Gastroesophageal sphincter (tissue), 4 donors: ENCODE measurements around the gene MRPS10. TPM values are rescaled to one million over a fixed set of nuclear protein-coding genes. Genes with fewer than 3 reads are reported as not detected.
"Not testable (repeated sequence)": the region's sequence is repeated elsewhere in the genome, so short reads cannot be mapped to it uniquely, and the experiment has no call there.

Experiments
- ATAC-seq: fragments of 150-250 bp; one replicate; pipeline ENCODE4 v1.9.1; 2016; ENCODE audit warnings: mild to moderate bottlenecking, moderate library complexity
- H3K27ac ChIP-seq, 4 donors: fragments of 200-600 bp; sonication (generic) in 3 of 4; 1 replicate in 3 of 4; 2 replicates in 1 of 4; pipeline ENCODE4 v1.5.1; 2016 to 2019
- H3K27me3 ChIP-seq: fragments of 200-600 bp; sonication (generic); one replicate; pipeline ENCODE4 v1.5.1; 2019
- H3K36me3 ChIP-seq, 2 donors: fragments of 200-600 bp; sonication (generic); one replicate each; pipeline ENCODE4 v1.5.1; 2019; ENCODE audit warnings: control low read depth in 1 of 2
- H3K4me1 ChIP-seq, 3 donors: fragments of 200-600 bp; sonication (generic); 1 replicate in 2 of 3; 2 replicates in 1 of 3; pipeline ENCODE4 v1.5.1; 2016 to 2019; ENCODE audit warnings: control low read depth in 2 of 3
- H3K4me3 ChIP-seq, 2 donors: fragments of 200-600 bp; sonication (generic); one replicate each; pipeline ENCODE4 v1.5.1; 2019; ENCODE audit warnings: mild to moderate bottlenecking in 1 of 2, moderate library complexity in 1 of 2
- H3K9me3 ChIP-seq, 3 donors: fragments of 200-600 bp; sonication (generic); one replicate each; pipeline ENCODE4 v1.5.1; 2017 to 2019; ENCODE audit warnings: control low read depth in 2 of 3
- EP300 ChIP-seq: sonication (generic); formaldehyde crosslinking; IDR thresholded peaks from one replicate; pipeline ENCODE4 v1.6.1; 2017; ENCODE audit warnings: antibody characterized with exemption, mild to moderate bottlenecking
- POLR2A ChIP-seq, 2 donors: fragments of 450-650 bp; IDR thresholded peaks; one replicate each; pipeline ENCODE4 v1.6.1; 2017; ENCODE audit warnings: antibody characterized with exemption in 2 of 2, mild to moderate bottlenecking in 2 of 2, moderate library complexity in 1 of 2
- POLR2AphosphoS5 ChIP-seq: sonication (generic); formaldehyde crosslinking; IDR thresholded peaks from one replicate; pipeline ENCODE4 v1.6.1; 2017; ENCODE audit warnings: antibody characterized with exemption
- WGBS, 2 donors: methylation state at CpG; one replicate each; pipeline ENCODE4 v1.1.5; 2018; ENCODE audit warnings: low coverage in 1 of 2; 5-methylcytosine and 5-hydroxymethylcytosine counted together
- total RNA-seq, 4 donors: library from RNA; depleted of rRNA; stranded (reverse); fragments of >200 nt; gene quantifications; one replicate each; pipeline ENCODE4 v1.1.0, GENCODE V29; 2016
- TF ChIP-seq, protein P1 (sequence below), 4 experiments: fragments of 200-600 bp in 2 of 4; fragments of 450-650 bp in 2 of 4; sonication (generic) in 1 of 4; IDR thresholded peaks; one replicate each; pipeline ENCODE4 v1.5.1; 2017 to 2019; ENCODE audit warnings: antibody characterized with exemption in 4 of 4, mild to moderate bottlenecking in 2 of 4, moderate library complexity in 2 of 4

Gene MRPS10
- total RNA-seq, 4 donors from 2014 or later: 29.2 to 45.1 (median 34.8) TPM

DNA sequence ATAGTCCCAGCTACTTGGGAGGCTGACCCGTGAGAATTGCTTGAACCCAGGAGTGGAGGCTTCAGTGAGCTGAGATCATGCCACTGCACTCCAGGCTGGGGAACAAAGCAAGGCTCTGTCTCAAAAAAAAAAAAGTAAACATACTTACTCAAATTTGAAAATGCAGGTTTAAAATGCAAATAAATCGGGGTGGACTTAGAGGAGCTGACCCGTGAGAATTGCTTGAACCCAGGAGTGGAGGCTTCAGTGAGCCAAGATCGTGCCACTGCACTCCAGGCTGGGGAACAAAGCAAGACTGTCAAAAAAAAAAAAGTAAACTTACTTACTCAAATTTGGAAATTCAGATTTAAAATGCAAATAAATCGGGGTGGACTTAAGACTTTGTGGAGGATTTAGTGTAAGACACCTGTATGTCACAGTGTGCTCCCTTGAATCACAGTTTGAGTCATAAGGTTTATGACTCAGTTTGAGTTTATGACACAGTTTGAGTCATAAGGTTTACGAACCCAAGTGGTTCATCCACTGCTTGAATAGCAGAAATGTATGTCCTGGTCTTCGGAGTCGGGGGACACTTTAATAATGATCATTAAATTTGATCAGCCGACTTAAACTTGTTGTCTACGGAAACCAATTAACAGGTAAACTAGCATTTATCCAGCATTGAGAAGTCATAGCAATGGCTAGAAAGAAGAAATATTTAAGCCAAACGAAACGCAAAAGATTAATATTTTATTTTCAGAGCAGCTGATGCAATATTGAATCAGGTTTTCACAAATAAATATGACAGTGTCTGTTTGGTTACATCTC is 6.8 kb upstream of the MRPS10 start:
- Histone ChIP-seq H3K9me3 (no peaks in the 10 kb centered on the region), H3K4me3 (no peak overlapping the region), H3K4me1 (peaks cover 0 to 15% (median 0%) of the 10 kb centered on the region in 3 donors), H3K27ac (no peak overlapping the region), H3K36me3 (peaks cover 0 to 29% of the 10 kb centered on the region in 2 donors), H3K27me3 (no peaks in the 10 kb centered on the region)
- WGBS, 2 donors: 76% methylated on average over 5 to 12 of the region's 12 CpGs
- TF ChIP-seq EP300 (no peak), POLR2A (IDR thresholded peaks at IDR 0.05) (no peak), POLR2AphosphoS5 (no peak)
- TF ChIP-seq, protein P1, sequence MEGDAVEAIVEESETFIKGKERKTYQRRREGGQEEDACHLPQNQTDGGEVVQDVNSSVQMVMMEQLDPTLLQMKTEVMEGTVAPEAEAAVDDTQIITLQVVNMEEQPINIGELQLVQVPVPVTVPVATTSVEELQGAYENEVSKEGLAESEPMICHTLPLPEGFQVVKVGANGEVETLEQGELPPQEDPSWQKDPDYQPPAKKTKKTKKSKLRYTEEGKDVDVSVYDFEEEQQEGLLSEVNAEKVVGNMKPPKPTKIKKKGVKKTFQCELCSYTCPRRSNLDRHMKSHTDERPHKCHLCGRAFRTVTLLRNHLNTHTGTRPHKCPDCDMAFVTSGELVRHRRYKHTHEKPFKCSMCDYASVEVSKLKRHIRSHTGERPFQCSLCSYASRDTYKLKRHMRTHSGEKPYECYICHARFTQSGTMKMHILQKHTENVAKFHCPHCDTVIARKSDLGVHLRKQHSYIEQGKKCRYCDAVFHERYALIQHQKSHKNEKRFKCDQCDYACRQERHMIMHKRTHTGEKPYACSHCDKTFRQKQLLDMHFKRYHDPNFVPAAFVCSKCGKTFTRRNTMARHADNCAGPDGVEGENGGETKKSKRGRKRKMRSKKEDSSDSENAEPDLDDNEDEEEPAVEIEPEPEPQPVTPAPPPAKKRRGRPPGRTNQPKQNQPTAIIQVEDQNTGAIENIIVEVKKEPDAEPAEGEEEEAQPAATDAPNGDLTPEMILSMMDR (IDR thresholded peaks at IDR 0.05): no peak
- ATAC-seq: no peak

GRCh38 chr6:42222448-42222847 is 4.8 kb upstream of the MRPS10 start:
- no peak overlapping the region for H3K4me3 ChIP-seq
- no peaks in the 10 kb centered on the region for H3K9me3 ChIP-seq
- WGBS, 2 donors: 79 to 88% methylated on average over 5 to 6 of the region's 7 CpGs
- ATAC-seq: no peak
- peaks cover 0 to 19% (median 0%) of the 10 kb centered on the region in 3 donors for H3K4me1 ChIP-seq
- TF ChIP-seq POLR2AphosphoS5 (no peak), EP300 (no peak), POLR2A (IDR thresholded peaks at IDR 0.05) (no peak)
- TF ChIP-seq, protein P1 (IDR thresholded peaks at IDR 0.05): no peak
- no peak overlapping the region for H3K27ac ChIP-seq
- H3K27me3 ChIP-seq: no peaks in the 10 kb centered on the region
- peaks cover 0 to 9% of the 10 kb centered on the region in 2 donors for H3K36me3 ChIP-seq

DNA sequence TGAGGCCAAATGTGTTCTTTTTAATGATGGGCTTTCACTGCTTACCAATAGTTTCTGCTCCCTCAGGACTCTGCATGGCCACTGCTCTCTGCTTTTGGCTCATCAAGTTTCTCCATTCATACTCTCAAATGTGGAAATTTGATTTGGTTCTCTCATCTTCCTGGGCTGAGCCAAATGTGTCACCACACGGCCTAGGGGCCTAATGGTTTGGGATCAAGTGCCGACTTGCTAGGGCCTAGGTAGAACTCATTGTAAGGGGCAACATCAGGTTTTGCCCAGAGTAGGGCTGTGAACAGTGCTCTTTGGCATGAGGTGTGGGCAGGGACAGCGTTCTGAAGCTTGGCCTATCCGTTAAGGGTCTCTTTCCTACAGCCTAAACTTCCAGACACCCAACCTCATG is 3.9 kb upstream of the MRPS10 start:
- TF ChIP-seq, protein P1 (IDR thresholded peaks at IDR 0.05): no peak
- no peak for TF ChIP-seq EP300
- TF ChIP-seq POLR2A (IDR thresholded peaks at IDR 0.05): no peak
- TF ChIP-seq POLR2AphosphoS5: no peak
- 71% methylated on average over 3 of the region's 4 CpGs; no CpG with 5 or more reads in 1 of the 2 donors for WGBS, 2 donors
- peaks cover 0 to under 1% of the 10 kb centered on the region in 2 donors for H3K36me3 ChIP-seq
- ATAC-seq: no peak
- no peaks in the 10 kb centered on the region for H3K9me3 ChIP-seq
- H3K4me1 ChIP-seq: peaks cover 3 to 22% (median 3%) of the 10 kb centered on the region in 3 donors
- H3K27ac ChIP-seq: no peak overlapping the region
- no peaks in the 10 kb centered on the region for H3K27me3 ChIP-seq
- no peak overlapping the region for H3K4me3 ChIP-seq

- Histone ChIP-seq H3K27ac (no peak overlapping the region), H3K4me3 (no peak overlapping the region), H3K9me3 (no peaks in the 10 kb centered on the region), H3K4me1 (peaks cover 5 to 22% (median 6%) of the 10 kb centered on the region in 3 donors), H3K36me3 (no peaks in the 10 kb centered on the region), H3K27me3 (no peaks in the 10 kb centered on the region)
- TF ChIP-seq EP300 (no peak), POLR2A (IDR thresholded peaks at IDR 0.05) (no peak), POLR2AphosphoS5 (no peak)
- TF ChIP-seq, protein P1 (IDR thresholded peaks at IDR 0.05): no peak
- ATAC-seq: no peak
- WGBS, 2 donors: 49 to 58% methylated on average over 3 to 5 of the region's 6 CpGs
These were observed 3.1 kb upstream of the MRPS10 start for GRCh38 chr6:42220807-42221206.

GRCh38 chr6:42217157-42217518 is 523 bp downstream of the MRPS10 start:
- peaks cover 0 to 21% of the 10 kb centered on the region in 2 donors for H3K36me3 ChIP-seq
- peak overlapping the region; percentile 65 to 84 for H3K4me3 ChIP-seq
- H3K27me3 ChIP-seq: no peaks in the 10 kb centered on the region
- no peaks in the 10 kb centered on the region for H3K9me3 ChIP-seq
- peaks cover 5 to 37% (median 6%) of the 10 kb centered on the region in 3 donors for H3K4me1 ChIP-seq
- TF ChIP-seq, protein P1 (IDR thresholded peaks at IDR 0.05): no peak
- TF ChIP-seq POLR2AphosphoS5 (no peak), EP300 (no peak), POLR2A (IDR thresholded peaks at IDR 0.05) (no peak)
- 0 to 2% methylated on average over 5 of the region's 5 CpGs for WGBS, 2 donors
- peak overlapping the region; percentile 48 to 83 (median 75) for H3K27ac ChIP-seq
- ATAC-seq: no peak

DNA sequence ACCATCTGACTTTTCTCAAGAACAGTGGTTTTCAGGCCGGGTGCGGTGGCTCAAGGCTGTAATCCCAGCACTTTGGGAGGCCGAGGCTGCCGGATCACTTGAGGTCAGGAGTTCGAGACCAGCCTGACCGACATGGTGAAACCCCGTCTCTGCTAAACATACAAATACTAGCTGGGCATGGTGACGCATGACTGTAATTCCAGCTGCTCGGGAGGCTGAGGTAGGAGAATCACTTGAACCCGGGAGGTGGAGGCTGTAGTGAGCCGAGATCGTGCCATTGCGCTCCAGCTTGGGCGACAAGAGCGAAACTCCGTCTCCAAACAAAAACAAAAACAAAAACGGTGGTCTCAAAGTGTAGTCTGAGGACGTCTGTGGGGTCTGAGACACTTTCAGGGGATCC is 1.2 kb downstream of the MRPS10 start:
- Histone ChIP-seq H3K36me3 (peaks cover 0 to 27% of the 10 kb centered on the region in 2 donors), H3K4me1 (peaks cover 5 to 37% (median 6%) of the 10 kb centered on the region in 3 donors), H3K4me3 (peak overlapping the region in 1 of 2 donors; percentile 65)
- 53 to 82% methylated on average over 3 to 13 of the region's 18 CpGs for WGBS, 2 donors
- H3K27me3 ChIP-seq, ATAC-seq, H3K9me3 ChIP-seq, H3K27ac ChIP-seq: not testable (repeated sequence)
